Peyer's patch (tissue), 4 donors: ENCODE data around the gene PKDCC. TPM values are rescaled to one million over a fixed set of nuclear protein-coding genes. Genes with fewer than 3 reads are reported as not detected.

Source experiments
- DNase-seq, 3 donors: peaks; one replicate each; pipeline ENCODE4 v3.0.0-alpha.2; 2017 to 2019
- H3K27ac ChIP-seq, 4 donors: fragments of 200-600 bp; sonication (generic); one replicate each; pipeline ENCODE4 v1.5.1; 2016 to 2019
- H3K27me3 ChIP-seq, 2 donors: fragments of 200-600 bp; sonication (generic); one replicate each; pipeline ENCODE4 v1.5.1; 2019
- H3K36me3 ChIP-seq, 3 donors: fragments of 200-600 bp; sonication (generic); one replicate each; pipeline ENCODE4 v1.5.1; 2016 to 2019
- H3K4me1 ChIP-seq, 4 donors: fragments of 200-600 bp; sonication (generic); one replicate each; pipeline ENCODE4 v1.5.1; 2016 to 2019
- H3K4me3 ChIP-seq, 4 donors: fragments of 200-600 bp; sonication (generic); 1 replicate in 3 of 4; 2 replicates in 1 of 4; pipeline ENCODE4 v1.5.1; 2016 to 2019; ENCODE audit warnings: mild to moderate bottlenecking in 1 of 4
- H3K9me3 ChIP-seq, 4 donors: fragments of 200-600 bp; sonication (generic); one replicate each; pipeline ENCODE4 v1.5.1; 2016 to 2019; ENCODE audit warnings: mild to moderate bottlenecking in 1 of 4
- POLR2A ChIP-seq, 2 donors: fragments of 450-650 bp; IDR thresholded peaks; one replicate each; pipeline ENCODE4 v1.5.1; 2017; ENCODE audit warnings: antibody characterized with exemption in 2 of 2, mild to moderate bottlenecking in 2 of 2, moderate library complexity in 2 of 2
- total RNA-seq, 4 donors: library from RNA; depleted of rRNA; stranded (reverse); fragments of >200 nt; gene quantifications; one replicate each; pipeline ENCODE4 v1.1.0, GENCODE V29; 2016
- TF ChIP-seq, protein P1 (sequence below), 6 experiments: fragments of 450-650 bp in 4 of 6; fragments of 200-600 bp in 2 of 6; sonication (generic) in 1 of 6; IDR thresholded peaks; one replicate each; pipeline ENCODE4 v1.5.1; 2017 to 2019; ENCODE audit warnings: antibody characterized with exemption in 6 of 6, mild to moderate bottlenecking in 3 of 6, moderate library complexity in 1 of 6

Gene PKDCC
- total RNA-seq, 4 donors from 2014 or later = 113 to 210 (median 157) TPM

DNA sequence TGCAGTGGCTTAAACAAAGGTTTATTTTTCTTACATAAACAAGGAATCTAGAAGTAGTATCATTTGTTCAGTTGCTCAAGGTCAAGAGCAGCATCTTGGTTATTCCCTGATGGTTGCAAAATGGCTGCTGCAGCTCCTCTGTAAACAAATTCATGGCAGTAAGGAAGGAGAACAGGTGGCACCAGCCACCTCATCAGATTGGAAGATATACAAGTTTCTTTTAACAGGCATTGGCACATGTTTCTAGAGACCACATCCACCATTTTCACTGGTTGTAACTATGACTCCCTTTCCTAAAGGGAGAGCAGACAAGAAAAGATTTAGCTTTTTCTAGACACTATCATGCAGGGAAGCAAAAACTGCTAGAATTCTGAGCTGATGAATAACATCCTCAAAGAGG, 46.3 kb downstream of the PKDCC start:
- DNase-seq = no peak
- Histone ChIP-seq H3K27ac (no peak overlapping the region), H3K9me3 (no peaks in the 10 kb centered on the region), H3K4me1 (peaks cover 0 to 10% (median 6%) of the 10 kb centered on the region in 4 donors), H3K27me3 (no peaks in the 10 kb centered on the region), H3K4me3 (no peak overlapping the region), H3K36me3 (no peaks in the 10 kb centered on the region)
- TF ChIP-seq, protein P1, sequence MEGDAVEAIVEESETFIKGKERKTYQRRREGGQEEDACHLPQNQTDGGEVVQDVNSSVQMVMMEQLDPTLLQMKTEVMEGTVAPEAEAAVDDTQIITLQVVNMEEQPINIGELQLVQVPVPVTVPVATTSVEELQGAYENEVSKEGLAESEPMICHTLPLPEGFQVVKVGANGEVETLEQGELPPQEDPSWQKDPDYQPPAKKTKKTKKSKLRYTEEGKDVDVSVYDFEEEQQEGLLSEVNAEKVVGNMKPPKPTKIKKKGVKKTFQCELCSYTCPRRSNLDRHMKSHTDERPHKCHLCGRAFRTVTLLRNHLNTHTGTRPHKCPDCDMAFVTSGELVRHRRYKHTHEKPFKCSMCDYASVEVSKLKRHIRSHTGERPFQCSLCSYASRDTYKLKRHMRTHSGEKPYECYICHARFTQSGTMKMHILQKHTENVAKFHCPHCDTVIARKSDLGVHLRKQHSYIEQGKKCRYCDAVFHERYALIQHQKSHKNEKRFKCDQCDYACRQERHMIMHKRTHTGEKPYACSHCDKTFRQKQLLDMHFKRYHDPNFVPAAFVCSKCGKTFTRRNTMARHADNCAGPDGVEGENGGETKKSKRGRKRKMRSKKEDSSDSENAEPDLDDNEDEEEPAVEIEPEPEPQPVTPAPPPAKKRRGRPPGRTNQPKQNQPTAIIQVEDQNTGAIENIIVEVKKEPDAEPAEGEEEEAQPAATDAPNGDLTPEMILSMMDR (IDR thresholded peaks at IDR 0.05) = no peak
- no peak for TF ChIP-seq POLR2A (IDR thresholded peaks at IDR 0.05)

DNA sequence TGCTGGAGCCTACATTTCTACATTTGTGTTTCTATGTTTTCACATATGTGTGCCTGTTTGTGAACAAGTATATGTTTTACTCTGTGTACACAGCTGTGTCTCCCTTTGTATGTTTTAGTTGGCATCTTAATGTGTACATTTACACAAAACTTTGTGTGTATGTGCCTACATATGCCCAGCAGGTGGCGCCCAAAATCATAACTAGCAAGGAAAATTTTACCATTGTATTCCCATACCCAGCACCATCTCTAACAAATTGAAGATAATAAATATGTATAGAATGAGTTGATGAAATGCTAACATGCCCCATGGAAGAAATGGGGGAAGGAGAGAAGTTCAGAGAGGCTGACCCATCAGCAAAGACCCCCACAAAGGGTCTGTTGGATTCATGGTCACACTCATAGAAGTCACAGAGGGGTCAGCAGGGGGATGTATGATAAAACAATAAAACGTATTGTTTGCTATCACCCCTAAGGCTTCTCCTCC, 48.1 kb downstream of the PKDCC start:
- DNase-seq = peak; percentile 76 to 94 (median 85)
- H3K4me3 ChIP-seq = no peak overlapping the region
- no peaks in the 10 kb centered on the region for H3K36me3 ChIP-seq
- H3K9me3 ChIP-seq = no peaks in the 10 kb centered on the region
- peaks cover 3 to 12% (median 6%) of the 10 kb centered on the region in 4 donors for H3K4me1 ChIP-seq
- H3K27ac ChIP-seq = no peak overlapping the region
- no peak for TF ChIP-seq POLR2A (IDR thresholded peaks at IDR 0.05)
- TF ChIP-seq, protein P1 (IDR thresholded peaks at IDR 0.05) = peak; percentile 77 to 97 (median 95)
- H3K27me3 ChIP-seq = no peaks in the 10 kb centered on the region

DNA sequence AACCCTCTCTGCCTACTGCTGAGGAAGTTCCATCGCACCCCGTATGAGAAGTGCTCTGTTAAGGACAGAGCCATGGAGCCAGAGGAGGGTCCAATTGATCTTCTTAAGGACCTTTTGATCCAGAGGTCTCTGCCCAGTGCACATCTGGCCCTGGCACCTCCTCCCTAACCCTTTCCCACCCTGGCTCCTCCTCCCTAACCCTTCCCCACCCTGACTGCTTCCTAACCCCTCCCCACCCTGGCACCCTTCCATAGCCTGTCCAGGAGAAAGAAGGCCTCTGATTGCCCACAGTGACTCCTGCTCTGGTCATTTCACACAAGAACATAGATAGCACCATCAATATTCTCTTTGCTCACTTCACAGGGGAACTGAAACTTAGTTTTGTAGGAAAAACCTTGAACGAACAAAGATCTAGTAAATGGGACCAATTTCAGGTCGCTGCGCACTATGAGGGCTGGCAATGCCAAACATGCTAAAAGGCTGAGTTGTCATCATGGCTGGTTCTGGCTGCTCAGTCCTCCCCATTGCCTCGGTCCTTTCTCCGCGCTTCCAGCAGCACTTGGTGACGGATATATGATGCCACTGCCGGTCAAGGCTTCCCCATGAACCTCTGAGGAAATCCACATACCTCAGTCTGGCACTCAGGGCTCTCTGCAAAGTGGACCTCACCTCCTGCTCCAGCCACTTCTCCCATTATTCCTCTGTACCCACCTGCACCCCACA, 49.2 kb downstream of the PKDCC start:
- Histone ChIP-seq H3K27ac (peak overlapping the region in 2 of 4 donors; percentile 28 to 92), H3K27me3 (no peaks in the 10 kb centered on the region), H3K4me1 (peaks cover 2 to 17% (median 12%) of the 10 kb centered on the region in 4 donors), H3K4me3 (no peak overlapping the region), H3K9me3 (no peaks in the 10 kb centered on the region), H3K36me3 (no peaks in the 10 kb centered on the region)
- no peak for DNase-seq
- TF ChIP-seq, protein P1 (IDR thresholded peaks at IDR 0.05) = no peak
- TF ChIP-seq POLR2A (IDR thresholded peaks at IDR 0.05) = no peak

DNA sequence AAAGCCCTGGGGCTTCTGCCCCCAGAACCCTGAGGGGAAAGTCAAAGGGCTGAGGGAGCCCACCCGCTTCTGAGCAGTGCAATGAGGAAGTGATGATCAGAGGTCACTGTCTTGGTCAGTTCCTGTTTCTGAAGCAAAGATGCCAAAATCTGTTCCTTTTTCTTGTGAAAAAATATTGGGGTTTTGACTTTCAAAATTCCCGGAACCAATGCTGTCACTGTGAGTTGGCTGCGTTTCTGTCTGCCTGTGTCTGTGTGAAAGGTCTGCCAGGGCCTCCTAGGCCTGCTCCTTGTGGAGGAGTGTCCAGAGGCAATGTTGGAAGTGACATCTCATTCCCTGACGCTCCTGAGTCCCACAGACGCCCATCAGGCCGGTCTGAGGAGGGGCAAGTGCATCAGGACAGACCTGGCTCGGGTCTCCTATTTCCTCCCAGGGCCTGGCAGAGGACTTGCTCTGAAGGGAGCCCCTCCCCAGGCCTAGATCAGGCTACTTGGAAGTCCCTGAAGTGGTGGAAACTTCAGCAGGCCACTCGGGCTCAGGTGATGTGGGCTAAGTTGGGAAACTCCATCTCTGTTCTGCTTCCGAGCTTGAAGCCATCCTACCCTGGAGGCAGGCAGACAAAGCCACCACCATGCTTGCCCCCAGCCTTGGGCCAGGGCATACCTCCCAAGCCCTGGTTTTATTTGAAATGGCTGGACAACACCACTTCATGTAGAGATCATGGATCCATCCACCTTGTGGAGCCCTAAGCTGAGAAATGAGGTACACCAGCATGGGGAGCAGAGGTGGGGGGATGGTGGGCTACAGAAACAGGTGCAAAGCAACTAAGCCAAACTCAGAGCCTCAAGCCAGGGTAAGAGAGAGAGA, 51.0 kb downstream of the PKDCC start:
- H3K4me1 ChIP-seq = peaks cover 2 to 28% (median 24%) of the 10 kb centered on the region in 4 donors
- H3K27me3 ChIP-seq = no peaks in the 10 kb centered on the region
- peak in 1 of 3 donors; percentile 38 for DNase-seq
- H3K27ac ChIP-seq = peak overlapping the region; percentile 16 to 92 (median 56)
- H3K9me3 ChIP-seq = no peaks in the 10 kb centered on the region
- no peaks in the 10 kb centered on the region for H3K36me3 ChIP-seq
- H3K4me3 ChIP-seq = no peak overlapping the region
- no peak for TF ChIP-seq POLR2A (IDR thresholded peaks at IDR 0.05)
- TF ChIP-seq, protein P1 (IDR thresholded peaks at IDR 0.05) = no peak

DNA sequence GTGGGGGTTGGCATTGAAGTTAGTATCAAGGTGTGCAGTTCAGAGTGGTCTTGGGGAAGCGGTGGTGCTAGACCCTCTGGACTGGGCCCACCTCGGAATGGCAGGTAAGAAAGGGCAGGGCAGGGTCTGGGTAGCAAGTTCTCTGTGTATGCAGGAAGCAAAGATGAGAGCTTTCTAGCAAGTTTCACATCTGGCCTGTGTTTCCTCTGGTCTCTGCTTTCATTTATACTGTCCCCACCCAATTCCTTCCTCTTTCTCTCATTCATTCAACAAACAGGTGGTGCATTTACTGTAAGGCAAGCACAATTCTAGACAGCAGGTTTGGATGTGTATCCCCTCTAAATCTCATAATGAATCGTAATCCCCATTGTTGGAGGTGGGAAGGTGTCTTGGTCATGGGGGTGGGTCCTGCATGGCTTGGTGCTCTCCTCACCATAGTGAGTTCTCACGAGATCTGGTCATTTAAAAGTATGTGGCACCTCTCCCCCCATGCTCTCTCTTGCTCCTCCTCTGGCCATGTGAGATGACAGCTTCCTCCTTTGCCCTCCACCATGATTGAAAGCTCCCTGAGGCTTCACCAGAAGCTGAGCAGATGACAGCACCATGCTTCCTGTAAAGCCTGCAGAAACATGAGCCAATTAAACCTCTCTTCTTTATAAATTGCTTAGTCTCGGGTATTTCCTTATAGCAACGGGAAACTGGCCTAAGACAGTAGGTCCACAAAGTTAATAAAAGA, 51.8 kb downstream of the PKDCC start:
- H3K4me1 ChIP-seq = peaks cover 2 to 36% (median 26%) of the 10 kb centered on the region in 4 donors
- peak overlapping the region in 3 of 4 donors; percentile 16 to 92 (median 62) for H3K27ac ChIP-seq
- H3K36me3 ChIP-seq = no peaks in the 10 kb centered on the region
- no peak overlapping the region for H3K4me3 ChIP-seq
- TF ChIP-seq, protein P1 (IDR thresholded peaks at IDR 0.05) = no peak
- no peak for TF ChIP-seq POLR2A (IDR thresholded peaks at IDR 0.05)
- no peaks in the 10 kb centered on the region for H3K27me3 ChIP-seq
- DNase-seq = peak in 1 of 3 donors; percentile 26
- H3K9me3 ChIP-seq = no peaks in the 10 kb centered on the region
